HFFc6 (cell line): ENCODE results near the gene NADK2. TPM values are rescaled to one million over a fixed set of nuclear protein-coding genes. Genes with fewer than 3 reads are reported as not detected.

Experiments
- DNase-seq: peaks from one replicate; pipeline ENCODE4 v3.0.0-alpha.2; 2018
- H3K27ac Mint-ChIP-seq: 2 replicates; pipeline ENCODE4 v1.8.0; 2020; ENCODE audit warnings: mild to moderate bottlenecking, mixed read lengths
- H3K27me3 Mint-ChIP-seq: 2 replicates; pipeline ENCODE4 v1.8.0; 2021; ENCODE audit warnings: mild to moderate bottlenecking, moderate library complexity, mixed read lengths; ENCODE audit not compliant: insufficient read depth
- H3K36me3 Mint-ChIP-seq: 2 replicates; pipeline ENCODE4 v1.8.0; 2021; ENCODE audit warnings: low read depth, mixed read lengths
- H3K4me1 Mint-ChIP-seq: 2 replicates; pipeline ENCODE4 v1.8.0; 2020; ENCODE audit warnings: low read depth, mixed read lengths
- H3K4me3 Mint-ChIP-seq: 2 replicates; pipeline ENCODE4 v1.8.0; 2020; ENCODE audit warnings: mild to moderate bottlenecking, moderate library complexity, mixed read lengths
- H3K9me3 Mint-ChIP-seq: 2 replicates; pipeline ENCODE4 v1.8.0; 2020; ENCODE audit warnings: mild to moderate bottlenecking, mixed read lengths
- CTCF ChIP-seq: fragments of 200-600 bp; sonication (generic); IDR thresholded peaks from 2 replicates; pipeline ENCODE4 v1.5.0; 2021; ENCODE audit warnings: antibody characterized with exemption, mild to moderate bottlenecking
- total RNA-seq, 6 experiments: library from RNA; stranded (reverse); fragmentation: NEBNext Ultra II Directional; extraction: Animal tissue kit (Norgen Biotek cat#: 25700); gene quantifications; 2 replicates in 1 of 6; 3 replicates in 5 of 6; pipeline ENCODE4 v1.2.3, GENCODE V29; 2021

The NADK2 gene
- total RNA-seq, 6 experiments from 2014 or later = 14.6 to 20.1 (median 15.3) TPM

- Mint-ChIP-seq H3K9me3 (no peaks in the 10 kb centered on the region), H3K4me1 (no peaks in the 10 kb centered on the region), H3K27ac (no peak overlapping the region), H3K36me3 (peaks cover 46% of the 10 kb centered on the region), H3K27me3 (no peaks in the 10 kb centered on the region), H3K4me3 (no peak overlapping the region)
- peak; percentile 81 for TF ChIP-seq CTCF
- peak; percentile 37 for DNase-seq
Observed at GRCh38 chr5:36177715-36178523, 63.8 kb downstream of the NADK2 start.

GRCh38 chr5:36177154-36177553, 64.6 kb downstream of the NADK2 start:
- no peak overlapping the region for H3K27ac Mint-ChIP-seq
- peaks cover 41% of the 10 kb centered on the region for H3K36me3 Mint-ChIP-seq
- no peak for DNase-seq
- no peak for TF ChIP-seq CTCF
- no peak overlapping the region for H3K4me3 Mint-ChIP-seq
- no peaks in the 10 kb centered on the region for H3K4me1 Mint-ChIP-seq
- no peaks in the 10 kb centered on the region for H3K9me3 Mint-ChIP-seq
- H3K27me3 Mint-ChIP-seq = no peaks in the 10 kb centered on the region

- Mint-ChIP-seq H3K27ac (no peak overlapping the region), H3K27me3 (no peaks in the 10 kb centered on the region), H3K36me3 (peaks cover 33% of the 10 kb centered on the region), H3K4me1 (no peaks in the 10 kb centered on the region), H3K4me3 (no peak overlapping the region), H3K9me3 (no peaks in the 10 kb centered on the region)
- no peak for DNase-seq
- TF ChIP-seq CTCF = no peak
Observed at GRCh38 chr5:36175043-36175442, 66.7 kb downstream of the NADK2 start.

GRCh38 chr5:36174119-36174518, 67.6 kb downstream of the NADK2 start:
- H3K27ac Mint-ChIP-seq = no peak overlapping the region; the same call in 1 of the 2 replicates
- peaks cover 27% of the 10 kb centered on the region; the same call in 1 of the 2 replicates for H3K36me3 Mint-ChIP-seq
- H3K9me3 Mint-ChIP-seq = no peaks in the 10 kb centered on the region
- no peak for TF ChIP-seq CTCF
- no peak for DNase-seq
- H3K27me3 Mint-ChIP-seq = no peaks in the 10 kb centered on the region
- H3K4me1 Mint-ChIP-seq = no peaks in the 10 kb centered on the region
- no peak overlapping the region for H3K4me3 Mint-ChIP-seq

GRCh38 chr5:36173426-36173825, 68.3 kb downstream of the NADK2 start:
- Mint-ChIP-seq H3K9me3 (no peaks in the 10 kb centered on the region), H3K27me3 (no peaks in the 10 kb centered on the region), H3K36me3 (peaks cover 31% of the 10 kb centered on the region; the same call in 1 of the 2 replicates), H3K4me1 (no peaks in the 10 kb centered on the region), H3K4me3 (no peak overlapping the region), H3K27ac (no peak overlapping the region)
- no peak for DNase-seq
- TF ChIP-seq CTCF = no peak
